HCT116 (cell line): ENCODE data around the gene PRKCA. TPM values are rescaled to one million over a fixed set of nuclear protein-coding genes. Genes with fewer than 3 reads are reported as not detected.
A peak's percentile ranks its signal among the peaks of the same experiment; 100 is the strongest.

Experiments used
- ATAC-seq: fragments of 200-7000 bp; cut with Tn5 transposase; 2 replicates; pipeline ENCODE4 v1.9.1; 2020; ENCODE audit warnings: mild to moderate bottlenecking, moderate library complexity
- BruUV-seq: library from RNA; stranded (reverse); fragments of 400-500 nt; replicated peaks from 2 replicates; lab custom pipeline; 2021; lab: Mats Ljungman, UMichigan
- CTCF ChIA-PET: fragments of 300-600 bp; sonication (Branson Sonifier 250); formaldehyde crosslinking; loops from one replicate; lab custom pipeline; 2021; ENCODE audit warnings: antibody characterized with exemption; lab: Charles Lee
- POLR2A ChIA-PET: fragments of 300-600, 350-600 bp; sonication (Branson Sonifier 250); formaldehyde crosslinking; loops from one replicate; lab custom pipeline; 2021; ENCODE audit warnings: antibody characterized with exemption; lab: Charles Lee
- RAD21 ChIA-PET, 2 experiments: fragments of 300-600 bp; sonication (Branson Sonifier 250); formaldehyde crosslinking; loops; one replicate each; lab custom pipeline; 2023; ENCODE audit warnings: low total read pairs in 2 of 2; ENCODE audit not compliant: uncharacterized antibody in 2 of 2, unreplicated experiment in 2 of 2, low non-redundant PET in 1 of 2; lab: Charles Lee
- DNase-seq: peaks from one replicate; pipeline ENCODE4 v3.0.0-alpha.2; 2010; ENCODE audit warnings: low read depth, low spot score
- H2AFZ ChIP-seq: fragments of 200-600 bp; shearing (Covaris generic), sonication (generic); 2 replicates; pipeline ENCODE4 v1.6.1; 2017; ENCODE audit warnings: low read depth, mixed run types, mixed read lengths, antibody characterized with exemption, low read length; ENCODE audit not compliant: poor library complexity, severe bottlenecking
- H3K27ac ChIP-seq: 2 replicates; pipeline ENCODE4 v1.5.1; 2012; ENCODE audit warnings: low read depth, low read length
- H3K27me3 ChIP-seq: fragments of 200-600 bp; sonication (generic); 2 replicates; pipeline ENCODE4 v1.6.1; 2016; ENCODE audit warnings: mixed run types, low read length, mixed read lengths; ENCODE audit not compliant: insufficient read depth
- H3K36me3 ChIP-seq, 2 experiments: fragments of 200-500 bp in 1 of 2; fragments of 200-600 bp in 1 of 2; sonication (Bioruptor generic) in 1 of 2; sonication (generic) in 1 of 2; 2 replicates each; pipeline versions ENCODE4 v1.5.1 to v1.6.1; 2014 to 2016; ENCODE audit warnings: low read length in 2 of 2, inconsistent platforms in 1 of 2, mixed read lengths in 1 of 2, mixed run types in 1 of 2; ENCODE audit not compliant: insufficient read depth in 2 of 2, control insufficient read depth in 1 of 2
- H3K4me1 ChIP-seq, 2 experiments: fragments of 200-600 bp in 1 of 2; sonication (generic) in 1 of 2; 2 replicates each; pipeline versions ENCODE4 v1.5.1 to v1.6.1; 2012 to 2017; ENCODE audit warnings: low read length in 2 of 2, inconsistent platforms in 1 of 2, mild to moderate bottlenecking in 1 of 2, mixed read lengths in 1 of 2, mixed run types in 1 of 2, moderate library complexity in 1 of 2; ENCODE audit not compliant: insufficient read depth in 2 of 2, control insufficient read depth in 1 of 2
- H3K4me2 ChIP-seq: fragments of 200-600 bp; sonication (generic); 2 replicates; pipeline ENCODE4 v1.6.1; 2017; ENCODE audit warnings: mixed run types, low read length, mixed read lengths
- H3K4me3 ChIP-seq, 2 experiments: fragments of 200-600 bp in 1 of 2; sonication (generic) in 1 of 2; replicated peaks in 1 of 2; 2 replicates each; pipeline ENCODE4 v1.5.1; 2011 to 2016; ENCODE audit warnings: low read length in 2 of 2, control low read depth in 1 of 2, low read depth in 1 of 2, mild to moderate bottlenecking in 1 of 2, mixed read lengths in 1 of 2, mixed run types in 1 of 2
- H3K79me2 ChIP-seq: fragments of 200-600 bp; sonication (generic); 2 replicates; pipeline ENCODE4 v1.6.1; 2017; ENCODE audit warnings: mild to moderate bottlenecking, mixed run types, low read length, moderate library complexity, mixed read lengths; ENCODE audit not compliant: insufficient read depth
- H3K9ac ChIP-seq: fragments of 200-600 bp; sonication (generic); 2 replicates; pipeline ENCODE4 v1.6.1; 2016; ENCODE audit warnings: low read length, mixed read lengths
- H3K9me2 ChIP-seq: fragments of 200-600 bp; sonication (generic), shearing (Covaris generic); 2 replicates; pipeline ENCODE4 v1.6.1; 2017; ENCODE audit warnings: mixed run types, mild to moderate bottlenecking, moderate library complexity; ENCODE audit not compliant: insufficient read depth
- H3K9me3 ChIP-seq, 2 experiments: fragments of 200-500 bp in 1 of 2; fragments of 200-600 bp in 1 of 2; sonication (Bioruptor generic) in 1 of 2; sonication (generic) in 1 of 2; 2 replicates each; pipeline ENCODE4 v1.6.1; 2014 to 2017; ENCODE audit warnings: low read length in 2 of 2, mixed read lengths in 2 of 2, inconsistent platforms in 1 of 2, low read depth in 1 of 2, mild to moderate bottlenecking in 1 of 2, mixed run types in 1 of 2, moderate library complexity in 1 of 2; ENCODE audit not compliant: control insufficient read depth in 1 of 2, insufficient read depth in 1 of 2
- H4K20me1 ChIP-seq: fragments of 200-600 bp; sonication (generic), shearing (Covaris generic); 2 replicates; pipeline ENCODE4 v1.6.1; 2017; ENCODE audit warnings: mixed run types, mild to moderate bottlenecking, moderate library complexity; ENCODE audit not compliant: insufficient read depth
- ATF3 ChIP-seq: IDR thresholded peaks from 2 replicates; pipeline ENCODE4 v1.6.1; 2012
- CBX3 ChIP-seq: IDR thresholded peaks from 2 replicates; pipeline ENCODE4 v1.6.1; 2012; ENCODE audit warnings: low read depth
- CEBPB ChIP-seq: IDR thresholded peaks from 2 replicates; pipeline ENCODE4 v1.6.1; 2012; ENCODE audit warnings: low read depth
- EGR1 ChIP-seq: IDR thresholded peaks from 2 replicates; pipeline ENCODE4 v1.6.1; 2012; ENCODE audit warnings: low read depth
- ELF1 ChIP-seq: IDR thresholded peaks from 2 replicates; pipeline ENCODE4 v1.6.1; 2012; ENCODE audit warnings: low read depth, borderline replicate concordance
- EZH2 ChIP-seq: fragments of 200-600 bp; sonication (generic); IDR thresholded peaks from 2 replicates; pipeline ENCODE4 v1.6.1; 2017; ENCODE audit warnings: antibody characterized with exemption, mixed run types
- EZH2phosphoT487 ChIP-seq: fragments of 200-600 bp; IDR thresholded peaks from 2 replicates; pipeline ENCODE4 v1.6.1; 2018; ENCODE audit warnings: antibody characterized with exemption, borderline replicate concordance
- FOSL1 ChIP-seq: IDR thresholded peaks from 2 replicates; pipeline ENCODE4 v1.6.1; 2012; ENCODE audit warnings: low read depth
- JUND ChIP-seq: IDR thresholded peaks from 2 replicates; pipeline ENCODE4 v1.6.1; 2012
- MAX ChIP-seq: IDR thresholded peaks from 2 replicates; pipeline ENCODE4 v1.6.1; 2012
- POLR2A ChIP-seq: IDR thresholded peaks from 2 replicates; pipeline ENCODE4 v1.7.0; 2011; ENCODE audit warnings: borderline replicate concordance; ENCODE audit not compliant: insufficient read depth, insufficient read length; ENCODE audit errors: extremely low read depth
- POLR2AphosphoS5 ChIP-seq: IDR thresholded peaks from 2 replicates; pipeline ENCODE4 v1.6.1; 2011; ENCODE audit warnings: mild to moderate bottlenecking, low read depth, low read length, moderate library complexity
- RAD21 ChIP-seq: IDR thresholded peaks from 2 replicates; pipeline ENCODE4 v1.6.1; 2012; ENCODE audit warnings: low read depth, mild to moderate bottlenecking
- SRF ChIP-seq: IDR thresholded peaks from 2 replicates; pipeline ENCODE4 v1.6.1; 2012; ENCODE audit warnings: low read depth
- YY1 ChIP-seq: IDR thresholded peaks from 2 replicates; pipeline ENCODE4 v1.6.1; 2011; ENCODE audit warnings: low read length, low read depth, moderate library complexity, mild to moderate bottlenecking; ENCODE audit not compliant: insufficient replicate concordance; ENCODE audit errors: extremely low read depth
- ZBTB33 ChIP-seq: IDR thresholded peaks from 2 replicates; pipeline ENCODE4 v1.6.1; 2011; ENCODE audit warnings: mild to moderate bottlenecking, low read length, moderate library complexity; ENCODE audit not compliant: insufficient replicate concordance; ENCODE audit errors: extremely low read depth
- ZFX ChIP-seq: fragments of 450-650 bp; IDR thresholded peaks from 2 replicates; pipeline ENCODE4 v1.6.1; 2017
- ZNF274 ChIP-seq: fragments of 200-500 bp; sonication (Bioruptor generic); IDR thresholded peaks from 2 replicates; pipeline ENCODE4 v1.6.1; 2014; ENCODE audit warnings: mild to moderate bottlenecking, low read depth, low read length, inconsistent platforms
- intact Hi-C: fragments of 100-400 bp; cut with micrococcal nuclease; formaldehyde crosslinking; loops from 2 replicates; pipeline ENCODE4 v1.10.0; 2022
- total RNA-seq: library from RNA; stranded (reverse); gene quantifications from one replicate; pipeline ENCODE4 v1.2.1, GENCODE V29; 2021; ENCODE audit not compliant: unreplicated experiment

Gene PRKCA
- total RNA-seq, 1 experiment from 2014 or later = 18.8 TPM

GRCh38 chr17:66468241-66469087 is 166.1 kb downstream of the PRKCA start:
- H3K4me2 ChIP-seq = peak overlapping the region; percentile 61
- H3K79me2 ChIP-seq = no peaks in the 10 kb centered on the region
- TF ChIP-seq SRF (no peak), CEBPB (peak; percentile 41; the same call in 1 of the 2 replicates)
- TF ChIP-seq, all 23 proteins: peak for 1
- H3K36me3 ChIP-seq = no peaks in the 10 kb centered on the region
- POLR2A ChIA-PET = interaction anchor here (2.7 kb wide), 1 partner anchor 40 kb away, joined by 10 read pairs; no protein-coding TSS in a partner anchor
- no peak for DNase-seq
- H3K4me1 ChIP-seq = peaks cover 32 to 55% of the 10 kb centered on the region in 2 experiments
- BruUV-seq = no TSS peak
- no peak overlapping the region for H2AFZ ChIP-seq
- RAD21 ChIA-PET = no interaction called here
- H4K20me1 ChIP-seq = no peaks in the 10 kb centered on the region
- CTCF ChIA-PET = no interaction called here
- no peaks in the 10 kb centered on the region for H3K9me3 ChIP-seq
- no peak for ATAC-seq
- H3K27me3 ChIP-seq = no peaks in the 10 kb centered on the region
- no peak overlapping the region for H3K27ac ChIP-seq
- no peaks in the 10 kb centered on the region for H3K9me2 ChIP-seq
- no peak overlapping the region for H3K4me3 ChIP-seq
- intact Hi-C loops = no loop called here
- H3K9ac ChIP-seq = no peak overlapping the region

GRCh38 chr17:66469088-66469442 is 166.7 kb downstream of the PRKCA start:
- Histone ChIP-seq H3K36me3 (no peaks in the 10 kb centered on the region), H3K9me2 (no peaks in the 10 kb centered on the region), H3K79me2 (no peaks in the 10 kb centered on the region), H3K4me2 (peak overlapping the region; percentile 61), H3K27ac (no peak overlapping the region), H3K27me3 (no peaks in the 10 kb centered on the region), H3K4me3 (no peak overlapping the region), H2AFZ (no peak overlapping the region), H4K20me1 (no peaks in the 10 kb centered on the region), H3K9me3 (no peaks in the 10 kb centered on the region), H3K9ac (no peak overlapping the region), H3K4me1 (peaks cover 32 to 61% of the 10 kb centered on the region in 2 experiments)
- BruUV-seq = no TSS peak
- ChIA-PET RAD21 (no interaction called here), POLR2A (no interaction called here), CTCF (no interaction called here)
- no peak for TF ChIP-seq EZH2phosphoT487
- TF ChIP-seq ZBTB33 = no peak
- no peak for TF ChIP-seq RAD21
- no peak for TF ChIP-seq JUND
- no peak for TF ChIP-seq EZH2
- TF ChIP-seq ZNF274 = no peak
- TF ChIP-seq FOSL1 = no peak
- TF ChIP-seq ZFX = no peak
- TF ChIP-seq POLR2A = no peak
- TF ChIP-seq ATF3 = no peak
- no peak for TF ChIP-seq ELF1
- no peak for TF ChIP-seq CBX3
- no peak for TF ChIP-seq POLR2AphosphoS5
- TF ChIP-seq YY1 = no peak
- TF ChIP-seq EGR1 = no peak
- TF ChIP-seq MAX = no peak
- DNase-seq (no peak), ATAC-seq (no peak)
- intact Hi-C loops = no loop called here
